ENCODE measurements around the gene LRRC2. TPM values are rescaled to one million over a fixed set of nuclear protein-coding genes. Genes with fewer than 3 reads are reported as not detected.

The LRRC2 gene
- total RNA-seq, 1 donor from 2014 or later = not detected

- H3K4me1 ChIP-seq = no peaks in the 10 kb centered on the region
Measured at GRCh38 chr3:46505953-46506352, 60.1 kb downstream of the LRRC2 start.

DNA sequence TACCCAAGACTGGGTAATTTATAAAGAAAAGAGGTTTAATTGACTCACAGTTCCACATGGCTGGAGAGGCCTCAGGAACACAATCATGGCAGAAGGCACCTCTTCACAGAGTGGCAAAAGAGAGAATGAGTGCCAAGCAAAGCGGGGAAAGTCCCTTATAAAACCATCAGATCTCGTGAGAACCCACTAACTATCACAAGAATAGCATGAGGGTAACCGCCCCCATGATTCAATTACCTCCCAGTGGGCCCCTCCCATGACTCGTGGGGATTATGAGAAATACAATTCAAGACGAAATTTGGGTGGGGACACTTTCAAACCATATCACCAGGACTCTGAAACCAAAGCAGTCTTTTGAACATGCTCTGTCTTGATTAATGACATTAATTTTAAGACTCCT, 61.3 kb downstream of the LRRC2 start:
- Histone ChIP-seq H3K4me3 (no peak overlapping the region), H3K4me1 (no peaks in the 10 kb centered on the region), H3K9me3 (no peaks in the 10 kb centered on the region), H3K27me3 (no peaks in the 10 kb centered on the region), H3K27ac (no peak overlapping the region), H3K36me3 (no peaks in the 10 kb centered on the region)
- DNase-seq (ENCODE audit: low spot score in 2 of 2) = no peak
- TF ChIP-seq, protein P1, sequence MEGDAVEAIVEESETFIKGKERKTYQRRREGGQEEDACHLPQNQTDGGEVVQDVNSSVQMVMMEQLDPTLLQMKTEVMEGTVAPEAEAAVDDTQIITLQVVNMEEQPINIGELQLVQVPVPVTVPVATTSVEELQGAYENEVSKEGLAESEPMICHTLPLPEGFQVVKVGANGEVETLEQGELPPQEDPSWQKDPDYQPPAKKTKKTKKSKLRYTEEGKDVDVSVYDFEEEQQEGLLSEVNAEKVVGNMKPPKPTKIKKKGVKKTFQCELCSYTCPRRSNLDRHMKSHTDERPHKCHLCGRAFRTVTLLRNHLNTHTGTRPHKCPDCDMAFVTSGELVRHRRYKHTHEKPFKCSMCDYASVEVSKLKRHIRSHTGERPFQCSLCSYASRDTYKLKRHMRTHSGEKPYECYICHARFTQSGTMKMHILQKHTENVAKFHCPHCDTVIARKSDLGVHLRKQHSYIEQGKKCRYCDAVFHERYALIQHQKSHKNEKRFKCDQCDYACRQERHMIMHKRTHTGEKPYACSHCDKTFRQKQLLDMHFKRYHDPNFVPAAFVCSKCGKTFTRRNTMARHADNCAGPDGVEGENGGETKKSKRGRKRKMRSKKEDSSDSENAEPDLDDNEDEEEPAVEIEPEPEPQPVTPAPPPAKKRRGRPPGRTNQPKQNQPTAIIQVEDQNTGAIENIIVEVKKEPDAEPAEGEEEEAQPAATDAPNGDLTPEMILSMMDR (IDR thresholded peaks at IDR 0.05) = no peak
- intact Hi-C loops (cut with DNase I) = no loop called here

More at GRCh38 chr3:46505953-46506352, 60.1 kb downstream of the LRRC2 start:
- DNase-seq (ENCODE audit: low spot score in 2 of 2) = no peak
- H3K27me3 ChIP-seq = no peaks in the 10 kb centered on the region
- no peaks in the 10 kb centered on the region for H3K9me3 ChIP-seq
- H3K27ac ChIP-seq = no peak overlapping the region
- intact Hi-C loops (cut with DNase I) = no loop called here
- no peak overlapping the region for H3K4me3 ChIP-seq
- TF ChIP-seq, protein P1 (IDR thresholded peaks at IDR 0.05) = no peak
- H3K36me3 ChIP-seq = no peaks in the 10 kb centered on the region

GRCh38 chr3:46503200-46503874, 62.8 kb downstream of the LRRC2 start:
- TF ChIP-seq, protein P1 (IDR thresholded peaks at IDR 0.05) = no peak
- H3K9me3 ChIP-seq = no peaks in the 10 kb centered on the region
- no peak overlapping the region for H3K4me3 ChIP-seq
- H3K27me3 ChIP-seq = no peaks in the 10 kb centered on the region
- no peak overlapping the region for H3K27ac ChIP-seq
- intact Hi-C loops (cut with DNase I) = no loop called here
- H3K36me3 ChIP-seq = no peaks in the 10 kb centered on the region
- H3K4me1 ChIP-seq = no peaks in the 10 kb centered on the region
- DNase-seq (ENCODE audit: low spot score in 2 of 2) = no peak

- no peak overlapping the region for H3K27ac ChIP-seq
- H3K36me3 ChIP-seq = no peaks in the 10 kb centered on the region
- no peaks in the 10 kb centered on the region for H3K9me3 ChIP-seq
- no peaks in the 10 kb centered on the region for H3K4me1 ChIP-seq
- TF ChIP-seq, protein P1 (IDR thresholded peaks at IDR 0.05) = no peak
- no peak for DNase-seq (ENCODE audit: low spot score in 2 of 2)
- intact Hi-C loops (cut with DNase I) = no loop called here
- H3K27me3 ChIP-seq = no peaks in the 10 kb centered on the region
- H3K4me3 ChIP-seq = no peak overlapping the region
Measured at GRCh38 chr3:46501702-46502101, 64.4 kb downstream of the LRRC2 start.

- intact Hi-C loops (cut with DNase I) = no loop called here
- DNase-seq (ENCODE audit: low spot score in 2 of 2) = no peak
- H3K27ac ChIP-seq = no peak overlapping the region
- no peaks in the 10 kb centered on the region for H3K36me3 ChIP-seq
- H3K27me3 ChIP-seq = no peaks in the 10 kb centered on the region
- H3K9me3 ChIP-seq = no peaks in the 10 kb centered on the region
- no peaks in the 10 kb centered on the region for H3K4me1 ChIP-seq
- TF ChIP-seq, protein P1 (IDR thresholded peaks at IDR 0.05) = no peak
- no peak overlapping the region for H3K4me3 ChIP-seq
Measured at GRCh38 chr3:46500656-46501635, 65.2 kb downstream of the LRRC2 start.

Data from ascending aorta (tissue), 2 donors.